ENCODE results near the gene SKIC8. TPM values are rescaled to one million over a fixed set of nuclear protein-coding genes. Genes with fewer than 3 reads are reported as not detected.

Gene SKIC8
- total RNA-seq: 68.7 and 71.1 TPM in 2 replicates

DNA sequence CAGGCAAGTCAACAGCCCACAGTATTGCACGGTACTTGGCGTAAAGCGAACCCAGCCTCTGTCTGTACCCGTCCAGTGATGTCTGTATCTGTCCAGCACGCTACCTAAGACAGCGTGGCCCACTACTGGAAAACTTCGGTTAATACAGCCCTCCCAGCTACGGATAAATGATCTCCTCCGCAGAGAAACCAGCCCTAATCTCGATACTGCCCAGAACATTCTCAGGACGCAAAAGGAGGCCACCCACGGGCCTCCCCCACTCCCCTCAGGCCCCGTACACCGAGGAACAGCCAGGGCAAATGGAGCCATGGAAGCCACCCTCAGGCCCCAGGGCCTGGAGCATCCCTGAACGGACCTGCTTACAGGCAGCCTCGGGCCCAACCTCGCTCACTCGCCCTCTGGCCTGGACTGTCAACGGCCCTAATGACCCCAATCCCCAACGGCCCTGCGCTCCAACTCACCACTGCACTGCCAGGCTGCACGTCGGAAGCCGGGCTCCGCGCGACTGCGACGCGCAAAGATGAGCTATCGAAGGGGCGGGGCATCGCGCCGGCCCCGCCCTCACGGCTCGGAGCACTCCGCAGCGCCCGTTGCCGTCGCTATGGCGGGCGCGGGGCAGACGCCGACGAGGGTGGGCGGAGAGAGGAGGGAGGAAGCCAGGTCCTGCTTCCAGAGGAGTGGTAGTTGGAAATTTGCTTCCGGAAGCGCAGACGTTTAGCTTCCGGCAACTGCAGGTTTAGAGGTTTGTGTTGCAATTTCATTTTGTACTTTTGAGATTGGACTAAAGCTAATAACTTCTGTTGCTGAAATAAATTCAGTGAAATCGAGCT lies at the start of gene SKIC8:
SKIC8 (minus strand) TSS at position 509 of the 830 bp plus-strand sequence. CDS start 3,923 bp downstream, outside the sequence.

DNA sequence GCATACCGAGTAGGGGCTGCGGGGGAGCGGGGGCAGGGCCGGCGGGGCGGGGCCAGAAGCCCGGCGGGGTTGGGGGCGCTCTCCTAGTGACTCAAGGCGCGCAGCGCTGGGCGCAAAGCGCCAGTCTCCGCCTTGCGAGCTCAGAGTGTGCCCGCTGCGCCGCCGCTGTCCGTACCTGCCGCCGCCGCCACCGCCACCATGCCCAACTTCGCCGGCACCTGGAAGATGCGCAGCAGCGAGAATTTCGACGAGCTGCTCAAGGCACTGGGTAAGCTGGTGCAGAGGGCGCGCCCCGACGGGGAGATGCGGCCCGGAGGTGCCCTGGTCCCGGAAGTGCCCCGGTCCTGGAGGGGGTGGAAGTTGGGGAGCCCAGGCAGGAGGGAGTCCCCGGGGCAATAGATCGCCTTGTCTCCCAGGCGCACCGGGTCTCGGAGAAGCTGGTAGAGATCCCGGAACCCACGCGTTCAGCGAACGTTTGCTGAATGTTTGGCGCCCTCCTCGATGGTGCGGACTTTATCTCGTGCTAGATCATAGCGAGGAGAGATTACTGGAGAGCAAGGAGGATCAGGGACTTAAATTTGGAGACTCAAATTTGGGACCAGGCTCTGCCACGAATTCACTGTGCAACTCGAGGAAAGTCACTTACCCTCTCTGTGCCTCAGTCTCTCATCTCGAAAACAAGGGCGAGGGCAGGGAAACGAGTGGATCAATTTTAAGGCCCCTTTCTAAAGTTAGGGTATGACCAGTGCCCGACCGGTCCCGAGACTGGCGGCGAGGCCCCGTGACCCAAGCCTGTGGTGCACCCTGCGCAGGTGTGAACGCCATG lies 41.0 kb upstream of the SKIC8 start, which contains the start of gene CRABP1:
CRABP1 (plus strand) TSS at position 123 of the 826 bp plus-strand sequence; CDS start at position 199, 76 bp downstream.

DNA sequence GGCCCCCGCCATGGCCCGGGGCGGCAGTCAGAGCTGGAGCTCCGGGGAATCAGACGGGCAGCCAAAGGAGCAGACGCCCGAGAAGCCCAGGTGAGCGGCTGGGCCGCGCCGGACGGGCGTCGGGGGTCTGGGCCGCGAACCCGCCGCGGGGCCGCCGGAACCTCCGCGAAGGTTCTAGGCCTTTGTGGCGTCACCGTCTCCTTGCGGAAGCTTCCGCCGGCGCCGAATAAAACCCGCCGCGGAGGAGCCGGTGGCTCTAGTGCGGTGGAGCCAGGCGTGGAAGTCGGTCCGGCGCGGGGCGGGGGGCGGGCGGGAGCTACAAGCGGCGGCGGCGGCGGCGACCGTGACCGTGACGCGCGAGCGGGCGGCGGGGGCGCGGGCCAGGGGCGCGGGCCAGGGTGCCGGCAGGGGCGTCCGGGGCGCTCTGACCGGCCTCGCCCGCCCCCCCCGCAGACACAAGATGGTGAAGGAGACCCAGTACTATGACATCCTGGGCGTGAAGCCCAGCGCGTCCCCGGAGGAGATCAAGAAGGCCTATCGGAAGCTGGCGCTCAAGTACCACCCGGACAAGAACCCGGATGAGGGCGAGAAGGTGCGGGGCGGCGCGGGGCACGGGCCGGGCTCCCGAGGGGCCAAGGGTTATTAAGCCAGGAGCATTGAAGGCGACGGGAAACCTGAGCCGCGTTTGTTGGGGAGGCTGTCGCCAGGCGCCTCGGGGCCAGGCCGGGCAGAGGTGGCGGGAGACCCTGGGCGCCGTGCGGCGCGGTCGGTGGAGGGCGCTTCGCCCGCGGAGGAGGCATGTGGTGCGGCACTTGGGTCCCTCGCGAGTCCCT lies 34.9 kb downstream of the SKIC8 start, which contains the start of gene DNAJA4:
DNAJA4 (plus strand) TSS at position 259 of the 833 bp plus-strand sequence; CDS start at position 461, 202 bp downstream.

GRCh38 chr15:78234515-78235040 lies 64.8 kb downstream of the SKIC8 start, which contains the start of gene ACSBG1:
ACSBG1 (minus strand) TSS chr15:78234565; CDS start chr15:78234501, 64 bp downstream.

Other genes starting within 250 kb of the SKIC8 start
- gene TBC1D2B, start 221.9 kb downstream of the SKIC8 start, total RNA-seq: 29.0 and 35.0 TPM in 2 replicates
- gene SH2D7, start 207.0 kb downstream of the SKIC8 start, total RNA-seq: not detected in 2 replicates
- 1.6 and 4.5 TPM in 2 replicates for gene CIB2, start 168.2 kb downstream of the SKIC8 start, total RNA-seq
- 64.5 and 85.4 TPM in 2 replicates for gene IDH3A, start 150.2 kb downstream of the SKIC8 start, total RNA-seq
- not detected in 2 replicates for gene ACSBG1, start 65.0 kb downstream of the SKIC8 start, total RNA-seq
- 2.0 and 2.9 TPM in 2 replicates for gene DNAJA4, start 35.0 kb downstream of the SKIC8 start, total RNA-seq
- gene CRABP1, start 40.7 kb upstream of the SKIC8 start, total RNA-seq: not detected in 2 replicates
- 11.2 and 28.2 TPM in 2 replicates for gene IREB2, start 138.6 kb upstream of the SKIC8 start, total RNA-seq
- 1.6 and 1.8 TPM in 2 replicates for gene HYKK, start 208.0 kb upstream of the SKIC8 start, total RNA-seq
- gene PSMA4, start 240.8 kb upstream of the SKIC8 start, total RNA-seq: 109 and 183 TPM in 2 replicates

Data from cardiac atrium fibroblast (primary cell).